ENCODE results near the gene CD96.
A peak's percentile ranks its signal among the peaks of the same experiment; 100 is the strongest.

CD96 gene

DNA sequence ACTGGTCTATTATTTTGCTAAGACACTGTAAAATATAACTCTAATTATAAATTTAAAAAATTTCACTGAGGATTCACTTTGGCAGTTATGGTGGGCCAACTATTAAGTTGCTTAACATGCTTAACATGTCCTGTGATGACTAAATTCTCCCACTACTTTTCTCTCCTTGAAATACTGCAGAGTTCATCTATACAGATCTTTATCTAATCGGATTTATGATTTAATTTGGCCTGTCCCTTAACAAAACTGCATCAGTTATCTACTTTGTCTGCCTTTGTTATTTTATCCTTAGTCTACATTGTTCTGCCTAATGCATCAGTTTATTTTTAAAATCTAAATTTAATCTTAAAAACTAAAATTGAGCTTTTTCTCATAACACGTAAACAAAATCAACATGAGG, 26.4 kb downstream of the CD96 start:
- no peak for DNase-seq

- no peak for DNase-seq
Measured at GRCh38 chr3:111568911-111569310, 26.9 kb downstream of the CD96 start.

DNA sequence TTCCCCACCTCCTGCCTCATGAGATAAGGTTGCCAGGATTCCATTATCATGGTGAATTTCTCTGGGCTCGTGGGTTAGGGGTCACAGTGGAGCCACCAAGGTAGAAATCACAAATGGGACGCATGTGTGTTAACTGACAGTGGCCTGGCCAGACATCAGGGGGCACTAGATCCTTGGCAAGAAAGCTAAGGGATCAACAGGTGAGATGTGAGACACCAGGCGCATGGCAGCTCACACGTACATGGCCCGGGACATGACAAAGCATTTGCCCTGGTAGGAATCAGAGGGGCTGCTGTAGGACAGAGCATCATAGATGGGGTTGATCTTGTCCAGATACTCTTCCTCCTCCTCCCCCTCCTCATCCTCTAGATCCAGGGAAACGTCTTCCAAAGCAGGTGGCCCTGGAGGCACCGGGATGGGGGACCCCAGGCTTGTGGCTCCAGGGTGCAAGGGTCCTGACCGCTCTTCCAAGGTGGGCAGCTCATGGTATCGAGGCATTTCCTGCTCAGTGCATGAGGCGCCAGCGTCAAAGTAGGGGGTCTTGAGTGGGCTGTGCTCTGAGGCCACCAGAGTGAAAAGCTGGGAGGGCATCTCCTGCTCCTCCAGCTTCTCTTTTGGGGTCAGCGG, 28.5 kb downstream of the CD96 start:
- no peak for DNase-seq

DNA sequence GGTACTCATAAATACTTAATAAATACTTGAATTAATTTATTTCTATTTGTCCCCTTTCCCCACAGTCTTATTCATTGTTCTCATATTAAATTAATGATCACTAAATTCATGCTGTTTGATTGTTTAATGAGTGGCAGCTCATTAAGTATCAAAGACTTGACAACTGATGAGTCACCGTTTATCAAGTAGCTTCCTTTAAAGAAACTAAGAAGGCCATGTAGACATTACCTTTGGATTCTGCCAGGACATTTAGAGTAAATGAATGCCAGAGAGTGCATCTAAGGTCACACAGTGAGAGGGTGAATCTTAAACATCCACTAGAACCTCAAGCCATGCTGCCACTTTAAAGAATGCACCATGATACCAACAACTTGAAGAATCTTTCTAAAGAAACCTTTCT, 29.3 kb downstream of the CD96 start:
- DNase-seq: no peak

DNA sequence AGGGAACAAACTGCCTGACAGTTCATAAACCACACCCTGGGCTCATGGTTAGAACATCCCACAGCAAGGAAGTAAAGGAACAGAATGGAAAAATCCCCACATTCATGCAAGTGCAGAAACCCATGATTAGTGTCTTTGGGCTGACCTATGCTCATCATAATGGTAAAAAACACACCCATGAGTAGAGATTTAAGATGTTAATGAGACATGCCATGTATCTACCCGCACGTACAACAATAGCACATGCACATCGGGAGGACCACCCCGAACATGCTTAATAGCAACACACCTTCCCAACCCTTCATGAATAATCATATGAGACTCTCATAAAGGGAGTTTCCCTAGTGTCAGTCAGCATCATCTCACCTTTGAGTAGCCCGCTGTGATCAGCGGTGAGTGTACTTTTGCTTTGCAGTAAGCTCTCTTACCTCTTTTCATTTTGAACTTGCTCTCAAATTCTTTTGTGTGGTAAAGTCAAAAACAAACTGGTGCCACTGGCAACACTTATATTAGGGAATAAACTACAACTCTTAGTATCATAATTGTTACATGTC, 30.0 kb downstream of the CD96 start:
- no peak for DNase-seq

DNA sequence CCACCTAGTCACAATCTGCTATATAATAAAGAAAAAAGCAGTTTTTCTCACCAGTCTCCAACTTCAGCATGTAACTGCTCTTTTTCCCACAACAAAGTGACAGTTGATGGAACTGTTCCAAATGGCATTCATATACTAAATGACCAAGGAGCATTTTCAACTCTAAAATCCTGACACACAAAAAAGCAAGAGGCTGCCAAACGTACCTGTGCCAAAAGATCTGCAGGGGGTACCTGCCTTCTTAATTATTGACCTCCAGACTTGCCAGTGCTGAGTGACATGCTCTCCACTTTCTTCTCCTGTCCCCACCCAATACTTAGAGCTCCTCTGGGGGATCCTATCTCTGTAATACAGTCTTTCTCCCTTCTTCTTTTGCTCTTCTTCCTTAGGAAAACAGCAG, 35.1 kb downstream of the CD96 start:
- DNase-seq: no peak

- peak in 1 of 2 experiments; percentile 60 for DNase-seq
Measured at GRCh38 chr3:111577798-111578685, 36.0 kb downstream of the CD96 start.

- DNase-seq: no peak
Measured at GRCh38 chr3:111578867-111579266, 36.9 kb downstream of the CD96 start.

DNA sequence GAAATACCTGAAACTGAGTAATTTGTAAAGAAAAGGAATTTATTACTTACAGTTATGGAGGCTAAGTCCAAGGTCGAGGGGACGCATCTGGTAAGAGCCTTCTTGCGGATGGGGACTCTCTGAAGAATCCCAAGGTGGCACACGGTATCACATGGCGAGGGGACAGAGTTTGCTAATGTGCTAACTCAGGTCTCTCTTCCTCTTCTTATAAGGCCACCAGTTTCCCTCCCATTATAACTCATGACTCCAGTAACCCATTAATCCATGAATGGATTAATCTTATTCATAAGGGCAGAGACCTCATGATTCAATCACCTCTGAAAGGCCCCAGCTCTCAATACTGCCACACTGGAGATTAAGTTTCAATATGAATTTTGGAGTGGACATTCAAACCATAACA, 37.5 kb downstream of the CD96 start:
- no peak for DNase-seq

DNA sequence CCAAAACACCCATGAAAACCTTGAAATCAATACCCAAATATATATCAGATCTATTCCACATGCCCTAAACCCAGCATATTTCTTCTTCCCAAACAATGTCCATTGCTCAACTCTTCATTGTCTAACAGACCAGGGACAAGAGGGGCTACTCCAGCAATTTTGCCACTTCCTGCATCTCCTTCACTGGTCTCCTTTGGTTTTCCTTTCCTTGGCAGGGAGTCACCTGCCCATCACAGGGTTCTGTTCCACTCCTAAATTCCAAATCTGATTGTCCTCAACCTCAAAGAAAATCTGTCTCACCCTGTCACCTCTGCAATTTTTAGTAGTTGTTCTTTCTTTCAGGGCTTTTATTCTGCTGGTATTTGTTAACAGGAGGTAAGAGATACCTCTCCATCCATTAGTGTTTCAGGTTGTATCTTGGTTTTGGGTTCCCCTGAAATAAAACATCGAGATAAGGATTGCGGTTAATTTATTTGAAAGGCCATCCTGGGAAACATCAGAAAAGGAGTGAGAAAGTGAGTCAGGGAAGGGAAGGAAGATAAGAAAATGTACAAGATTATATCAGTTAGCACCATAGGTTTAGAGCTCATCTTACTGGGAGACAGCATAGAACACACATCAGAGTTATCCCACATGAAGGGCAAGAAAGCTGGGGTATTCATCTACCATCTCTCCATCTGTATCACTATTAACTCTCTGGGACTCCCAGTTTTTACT, 39.6 kb downstream of the CD96 start:
- no peak for DNase-seq

GRCh38 chr3:111582120-111582474, 40.1 kb downstream of the CD96 start:
- DNase-seq: peak; percentile 33 to 48

GRCh38 chr3:111584744-111585143, 42.7 kb downstream of the CD96 start:
- DNase-seq: no peak

GRCh38 chr3:111585217-111585616, 43.2 kb downstream of the CD96 start:
- DNase-seq: no peak

DNA sequence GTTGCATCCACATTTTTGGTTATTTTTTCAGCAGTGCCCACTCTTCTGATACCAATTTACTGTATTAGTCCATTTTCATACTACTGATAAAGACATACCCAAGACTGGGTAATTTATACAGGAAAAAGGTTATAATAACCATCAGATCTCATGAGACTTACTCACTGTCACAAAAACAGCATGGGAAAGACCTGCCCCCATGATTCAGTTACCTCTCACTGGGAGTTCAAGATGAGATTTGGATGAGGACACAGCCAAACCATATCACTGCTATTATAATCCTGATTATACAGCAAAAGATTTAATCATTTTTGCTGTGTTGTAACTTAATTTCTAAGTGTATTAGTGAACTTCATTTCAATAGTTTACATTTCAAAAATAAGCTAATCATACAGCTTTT, 46.5 kb downstream of the CD96 start:
- DNase-seq: no peak

DNA sequence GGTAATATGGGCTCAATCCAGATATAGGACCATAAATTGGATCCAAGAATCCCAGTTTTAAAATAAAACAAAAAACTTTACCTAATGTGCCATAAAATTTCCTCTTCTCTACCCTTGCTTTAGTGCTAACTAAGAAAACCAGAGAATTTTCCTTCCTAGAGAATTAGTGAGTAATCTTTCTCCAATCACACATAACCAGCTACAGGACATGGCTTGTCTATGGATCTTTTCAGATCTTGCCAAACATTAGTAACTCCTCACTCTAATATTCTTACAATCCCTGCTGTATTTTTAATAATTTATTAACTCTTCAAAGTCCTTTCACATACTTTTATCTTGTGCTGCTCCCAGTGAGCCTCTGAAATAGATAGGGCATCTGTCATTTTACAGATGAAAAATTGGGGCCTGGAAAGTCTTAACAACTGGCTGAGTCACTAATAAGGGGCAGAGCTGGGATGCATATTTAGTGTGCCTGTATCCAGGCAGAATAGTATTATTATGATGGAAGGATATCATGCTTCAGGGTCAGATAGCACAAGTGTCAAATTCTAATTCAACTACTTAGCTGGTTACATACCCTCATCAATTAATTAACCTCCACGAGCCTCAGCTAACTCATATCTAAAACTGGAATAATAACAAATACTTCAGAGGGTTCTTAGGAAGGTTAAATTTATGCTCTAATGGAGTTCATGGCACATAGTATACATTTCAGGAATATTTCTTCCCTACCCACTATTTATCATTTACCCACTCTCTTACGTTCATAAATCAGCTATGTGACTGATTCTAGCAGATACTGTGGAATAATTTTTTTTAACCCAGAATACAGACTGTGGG, 47.5 kb downstream of the CD96 start:
- no peak for DNase-seq

DNA sequence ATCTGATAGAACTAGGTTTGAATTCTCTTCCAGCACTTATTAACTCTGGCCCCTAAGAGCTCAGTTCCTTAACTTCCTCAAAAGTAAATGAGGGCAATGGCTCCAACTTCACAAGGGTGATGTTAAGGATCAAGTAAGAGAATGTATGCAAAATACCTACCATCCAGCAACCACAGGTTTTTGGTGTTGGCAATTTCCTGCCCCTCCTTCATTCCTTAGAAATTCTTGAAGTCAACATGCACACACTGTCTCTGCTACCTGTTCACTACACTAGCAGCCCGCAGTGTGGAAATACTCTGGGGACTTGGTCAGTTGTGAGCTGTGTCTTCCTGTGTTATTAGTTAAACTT, 48.1 kb downstream of the CD96 start:
- DNase-seq: no peak

DNA sequence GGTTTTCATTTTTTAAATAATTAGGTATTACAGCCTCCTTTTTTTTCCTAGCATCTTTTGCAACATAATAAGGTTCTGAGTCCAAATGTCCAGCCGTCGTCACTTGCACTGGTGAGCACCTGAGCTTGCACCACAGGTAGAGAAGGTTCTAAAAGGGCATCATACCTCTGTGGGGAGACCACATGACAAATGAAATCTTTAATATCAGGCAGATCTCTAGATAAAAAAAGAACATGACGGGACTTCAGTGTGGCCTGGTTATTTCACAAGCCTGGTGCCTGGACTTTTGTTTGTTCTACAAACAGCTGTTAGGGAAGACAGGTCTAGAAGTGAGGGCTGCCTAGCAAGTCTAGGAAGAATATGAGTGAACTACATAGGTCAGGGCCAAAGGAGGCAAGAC, 49.6 kb downstream of the CD96 start:
- no peak for DNase-seq

GRCh38 chr3:111592143-111592542, 50.1 kb downstream of the CD96 start:
- no peak for DNase-seq

- DNase-seq: no peak
Measured at GRCh38 chr3:111592936-111593335, 50.9 kb downstream of the CD96 start.

DNA sequence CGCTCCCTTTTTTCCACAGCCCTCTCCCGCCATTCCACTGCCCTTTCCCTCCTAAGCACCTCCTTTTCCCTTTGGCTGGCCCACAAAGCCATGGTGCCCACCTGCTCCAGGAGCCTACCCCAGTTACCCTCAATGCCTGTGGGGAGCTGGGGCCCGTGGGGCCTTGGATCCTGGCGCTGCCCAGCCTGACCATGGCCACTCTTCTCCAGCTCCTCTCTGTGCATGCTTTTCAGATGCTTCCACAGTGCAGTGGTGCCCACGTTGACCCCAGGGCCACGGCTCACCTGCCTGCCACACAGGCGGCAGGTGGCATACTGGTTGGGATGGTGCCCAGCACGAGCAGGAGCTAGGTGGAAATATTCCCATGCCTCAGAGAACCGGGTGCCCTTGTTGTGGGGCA, 51.7 kb downstream of the CD96 start:
- DNase-seq: no peak

DNA sequence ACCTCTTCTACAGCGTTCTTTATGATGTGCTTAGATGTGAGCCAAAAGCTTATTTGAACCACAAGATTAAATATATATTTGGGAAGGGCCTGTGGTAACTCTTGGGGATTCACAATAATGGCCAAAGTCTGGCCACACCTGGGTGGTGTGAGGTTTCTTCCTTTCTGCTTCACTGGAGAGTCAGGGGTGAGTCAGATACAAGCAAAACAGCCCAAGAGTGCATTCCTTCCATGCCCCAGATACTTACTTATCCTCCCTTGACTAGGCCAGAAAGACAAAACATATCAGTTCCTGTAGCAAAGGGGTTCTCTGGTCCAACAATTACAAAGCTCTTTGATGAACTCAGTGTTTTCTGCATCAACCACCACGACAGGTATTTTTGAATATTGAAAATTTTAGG, 52.2 kb downstream of the CD96 start:
- peak in 1 of 2 experiments; percentile 18 for DNase-seq

DNA sequence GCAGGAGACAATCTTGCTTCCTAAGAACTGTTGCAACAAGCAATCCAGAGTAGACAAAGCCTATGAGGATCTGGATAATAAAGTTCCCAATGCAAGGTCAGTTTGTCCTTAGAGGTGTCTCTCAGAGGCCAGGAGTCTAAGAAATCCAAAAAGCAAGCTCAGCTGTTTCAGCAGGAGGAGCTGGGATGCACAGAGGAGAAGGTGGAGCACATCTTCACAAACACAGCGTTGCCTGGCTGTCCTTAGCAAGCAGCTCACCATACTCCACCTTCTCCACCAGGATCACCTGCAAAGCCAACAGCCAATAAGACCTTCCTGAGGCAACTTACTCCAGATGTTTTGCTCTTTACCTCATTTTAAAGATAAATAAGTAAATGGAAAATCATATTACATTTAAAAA, 52.8 kb downstream of the CD96 start:
- no peak for DNase-seq

DNA sequence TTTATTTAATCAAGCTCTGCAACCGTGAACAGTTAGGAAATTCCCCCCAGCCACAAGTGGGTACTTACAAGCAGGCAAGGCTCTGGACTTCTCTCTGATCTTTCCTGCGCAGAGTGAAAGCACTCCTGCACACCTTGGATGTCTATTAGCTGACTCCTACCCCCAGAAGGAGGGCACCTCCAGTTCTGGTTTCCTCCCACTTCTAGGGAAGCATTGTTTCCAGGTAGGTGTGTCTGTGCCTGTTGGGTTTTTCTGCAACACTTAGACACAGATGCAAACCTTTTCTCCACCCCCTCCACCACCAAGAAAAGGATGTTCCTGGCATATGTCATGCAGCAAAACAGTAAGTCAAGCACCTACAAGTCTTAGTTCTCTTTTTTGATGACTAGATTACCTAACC, 53.2 kb downstream of the CD96 start, which contains the start of gene ZBED2:
TSS of gene ZBED2 (minus strand) at position 115 of the 400 bp plus-strand sequence. CDS start 1,145 bp downstream, outside the sequence.
- no peak for DNase-seq

Data from SW 1271 (cell line).